ENCODE data around the gene GNA14. TPM values are rescaled to one million over a fixed set of nuclear protein-coding genes. Genes with fewer than 3 reads are reported as not detected.

GNA14 gene
- total and polyA plus RNA-seq, 2 experiments from 2014 or later: 3.9 to 10.5 TPM

- Histone ChIP-seq H3K27ac (ENCODE audit: low read depth) (no peak overlapping the region), H3K4me3 (no peak overlapping the region), H3K4me1 (ENCODE audit: insufficient read depth) (peaks cover 8% of the 10 kb centered on the region; the same call in 1 of the 2 replicates), H4K20me1 (replicated peaks; ENCODE audit: insufficient read depth) (no peaks in the 10 kb centered on the region), H3K36me3 (ENCODE audit: insufficient read depth) (no peaks in the 10 kb centered on the region), H3F3A (replicated peaks; ENCODE audit: low read depth) (no peaks in the 10 kb centered on the region), H3K4me2 (no peak overlapping the region), H3K27me3 (ENCODE audit: insufficient read depth) (no peaks in the 10 kb centered on the region), H2AFZ (no peak overlapping the region), H3K79me2 (replicated peaks; ENCODE audit: insufficient read depth) (no peaks in the 10 kb centered on the region), H3K9me2 (ENCODE audit: insufficient read depth) (no peaks in the 10 kb centered on the region; the same call in 1 of the 2 replicates)
- Mint-ChIP-seq H3K27me3 (ENCODE audit: insufficient read depth, low read depth, poor library complexity) (peaks cover 6% of the 10 kb centered on the region), H3K27ac (no peak overlapping the region), H3K9me3 (no peaks in the 10 kb centered on the region), H3K4me3 (no peak overlapping the region), H3K4me1 (peaks cover 12% of the 10 kb centered on the region), H3K36me3 (ENCODE audit: low read depth) (no peaks in the 10 kb centered on the region)
- no peak for DNase-seq (ENCODE audit: low spot score)
- no peak for ATAC-seq
- TF ChIP-seq CTCF (conservative IDR thresholded peaks at IDR 0.05; ENCODE audit: low read depth in 2 of 2) (no peak), NANOG (IDR thresholded peaks at IDR 0.05; ENCODE audit: borderline replicate concordance) (no peak), ZNF462 (CRISPR knock-in tag; IDR thresholded peaks at IDR 0.05) (no peak), ZNF114 (CRISPR knock-in tag; IDR thresholded peaks at IDR 0.05) (no peak), STAT1 (IDR thresholded peaks at IDR 0.05; ENCODE audit: unreplicated experiment) (no peak)
Measured at GRCh38 chr9:77498891-77499290, 149.2 kb downstream of the GNA14 start.

Measured in GM23338 (cell line).